Activated CD4-positive, CD25-positive, alpha-beta regulatory T cell (primary cell): Measurements from ENCODE around the gene EML6.
"Not testable (repeated sequence)": the region's sequence is repeated elsewhere in the genome, so short reads cannot be mapped to it uniquely, and the experiment has no call there.

Source experiments
- DNase-seq, 4 experiments: peaks; one replicate each; lab custom pipeline; 2025; lab: John Stamatoyannopoulos, UW

EML6 gene

DNA sequence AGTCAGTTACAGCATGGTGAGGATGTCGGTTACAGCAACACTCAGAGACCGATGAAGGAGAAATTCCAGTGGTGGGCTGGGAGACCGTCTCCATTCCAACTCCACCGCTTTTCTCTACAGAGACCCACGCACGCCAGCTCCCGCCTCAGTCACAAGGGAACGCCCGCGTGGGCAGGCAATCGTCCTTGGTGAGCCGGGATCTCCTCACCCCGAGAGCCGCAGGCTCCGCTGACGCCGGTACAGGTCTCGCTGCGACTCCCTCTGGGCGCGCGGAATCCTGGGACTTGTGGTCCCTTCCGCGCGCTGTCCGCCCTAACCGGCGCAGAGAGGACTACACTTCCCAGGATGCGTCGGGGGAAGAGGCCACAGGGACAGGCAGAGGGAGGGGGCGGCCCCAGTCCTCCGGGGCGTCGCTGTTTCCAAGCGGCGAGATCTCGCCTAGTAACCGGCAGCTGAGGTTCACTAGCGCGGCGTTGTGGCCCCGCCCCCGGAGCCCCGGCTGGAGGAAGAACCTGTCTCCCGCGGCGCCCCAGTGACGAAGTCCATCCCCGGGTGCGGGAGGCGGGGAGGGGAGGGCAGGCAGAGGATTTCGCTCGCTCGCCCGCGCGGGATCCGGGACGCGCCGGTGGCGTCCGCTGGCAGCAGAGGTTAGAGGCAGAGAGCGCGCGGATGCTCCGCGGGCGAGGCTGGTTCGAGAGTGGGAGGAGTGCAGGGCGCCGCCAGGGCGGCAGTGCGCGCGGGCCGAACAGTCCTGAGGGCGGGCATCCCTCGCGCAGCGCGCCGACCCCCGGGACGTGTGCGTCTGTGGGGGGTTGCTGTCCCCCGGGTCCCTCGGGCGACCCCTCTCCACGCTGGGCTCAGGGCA is at the start of gene EML6:
Gene EML6 (plus strand): TSS at position 532 of the 865 bp plus-strand sequence. CDS start 1,400 bp downstream, outside the sequence.
- DNase-seq: peak; percentile 91 to 97 (median 94)

DNA sequence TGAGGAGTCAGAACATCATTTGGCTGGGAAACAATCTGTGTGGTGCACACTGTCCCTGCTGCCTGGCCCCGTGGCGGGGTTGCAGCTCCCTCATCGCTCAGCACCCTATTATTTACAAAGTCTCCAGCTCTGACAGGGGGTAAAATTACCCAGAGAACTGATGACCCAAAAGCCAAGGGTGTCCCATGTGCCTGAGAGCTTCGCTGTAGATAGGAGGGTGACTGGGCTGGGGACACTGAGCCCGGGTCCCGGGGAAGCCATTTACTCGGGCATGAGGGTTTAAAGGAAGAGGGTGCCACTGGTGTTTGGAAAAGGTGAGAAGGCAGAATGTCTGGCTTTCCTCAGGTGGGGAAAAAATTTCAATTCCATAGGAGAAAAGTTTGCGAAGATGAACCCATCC is 48.2 kb upstream of the EML6 start:
- DNase-seq: no peak

DNA sequence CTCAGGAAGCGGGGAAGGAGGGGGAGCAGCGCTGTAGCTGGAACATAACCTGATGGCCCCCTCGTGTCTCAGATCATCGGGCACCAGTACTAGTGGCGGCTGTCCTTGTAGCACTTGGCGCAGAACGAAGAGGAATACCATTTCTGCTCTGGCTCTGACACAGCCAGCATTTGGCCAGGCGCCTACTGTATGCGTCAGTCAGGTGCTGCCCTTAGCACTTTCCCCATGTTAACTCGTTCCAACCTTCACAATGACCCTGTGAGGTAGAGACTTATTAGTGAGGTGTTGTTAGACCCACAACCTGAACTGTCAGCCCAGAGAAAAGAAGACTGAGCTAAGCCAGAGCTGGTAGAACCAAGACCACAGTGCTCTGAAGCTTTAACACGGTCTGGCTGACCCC is 47.7 kb upstream of the EML6 start:
- no peak for DNase-seq

DNA sequence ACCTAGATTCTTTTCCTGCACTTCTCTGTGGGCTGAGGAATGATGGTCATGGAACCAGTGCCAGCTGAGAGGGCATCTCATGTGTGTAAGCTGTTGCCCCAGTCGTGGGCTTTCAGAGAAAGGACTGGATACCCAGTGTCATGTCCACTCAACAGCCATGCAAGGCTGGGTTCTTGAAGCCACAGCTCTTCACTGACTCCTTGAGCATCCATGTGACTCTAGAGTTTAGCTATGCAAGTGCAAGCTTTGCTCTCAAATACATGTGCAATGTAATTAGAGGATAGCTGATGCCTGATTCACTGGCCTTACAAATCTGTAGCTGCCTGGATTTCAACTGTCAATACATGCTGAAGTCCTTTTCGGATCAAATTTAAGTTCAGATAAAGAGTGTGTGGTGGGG is 46.8 kb upstream of the EML6 start:
- no peak for DNase-seq

DNA sequence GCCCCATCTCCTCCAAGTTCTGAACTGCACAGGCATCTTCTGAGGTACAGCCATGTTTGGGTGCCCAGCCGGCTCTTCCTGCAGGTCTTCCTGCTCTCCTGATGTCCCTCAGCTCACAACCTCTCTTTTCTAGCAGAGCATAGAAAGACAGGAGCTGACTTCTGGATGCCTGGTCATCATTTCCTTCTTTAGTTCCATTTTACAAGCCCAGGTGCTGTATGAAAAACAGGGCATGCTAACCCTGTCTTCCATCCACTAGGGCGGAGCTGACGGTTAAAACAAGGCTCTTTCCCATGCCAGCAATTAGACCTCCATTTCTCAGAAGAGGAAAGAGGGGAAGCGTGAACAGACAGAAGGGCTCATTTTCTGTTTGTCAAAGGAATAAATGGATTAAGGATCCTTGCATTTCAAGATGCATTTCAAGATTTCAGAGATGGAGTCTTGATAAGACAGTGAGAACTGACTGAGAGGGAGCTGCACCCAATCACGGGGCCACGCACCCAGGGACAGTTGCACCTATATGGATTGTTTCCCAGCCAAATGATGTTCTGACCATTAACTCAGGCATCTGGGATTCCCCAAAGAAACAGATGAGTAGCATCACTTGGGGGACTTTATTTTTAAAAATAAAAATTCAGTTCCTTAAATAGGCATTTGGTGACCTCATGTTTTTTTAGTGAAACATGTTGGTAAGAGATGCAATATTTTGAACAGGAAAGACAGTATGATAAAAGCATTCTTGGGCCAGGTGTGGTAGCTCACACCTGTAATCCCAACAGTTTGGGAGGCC is 45.8 kb upstream of the EML6 start:
- no peak for DNase-seq

DNA sequence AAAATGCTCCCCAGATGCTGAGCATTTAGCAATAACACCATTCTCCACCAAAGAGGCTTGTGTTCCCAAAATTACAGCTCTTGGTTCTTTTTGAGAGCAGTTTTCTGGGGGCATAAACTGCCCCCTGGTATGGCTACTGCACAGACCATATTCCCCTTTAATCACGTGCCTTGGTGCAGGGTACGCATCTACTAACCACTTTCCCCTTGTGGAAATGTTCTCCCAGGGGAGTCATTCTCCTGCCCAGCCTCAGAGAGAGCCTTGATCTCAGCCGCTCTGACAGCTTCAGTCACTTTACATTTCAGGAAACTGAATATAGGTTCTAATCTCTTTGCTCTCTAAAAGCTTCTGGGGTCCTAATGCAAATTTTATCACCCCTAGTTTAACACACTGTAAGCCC is 44.7 kb upstream of the EML6 start:
- DNase-seq: no peak

DNA sequence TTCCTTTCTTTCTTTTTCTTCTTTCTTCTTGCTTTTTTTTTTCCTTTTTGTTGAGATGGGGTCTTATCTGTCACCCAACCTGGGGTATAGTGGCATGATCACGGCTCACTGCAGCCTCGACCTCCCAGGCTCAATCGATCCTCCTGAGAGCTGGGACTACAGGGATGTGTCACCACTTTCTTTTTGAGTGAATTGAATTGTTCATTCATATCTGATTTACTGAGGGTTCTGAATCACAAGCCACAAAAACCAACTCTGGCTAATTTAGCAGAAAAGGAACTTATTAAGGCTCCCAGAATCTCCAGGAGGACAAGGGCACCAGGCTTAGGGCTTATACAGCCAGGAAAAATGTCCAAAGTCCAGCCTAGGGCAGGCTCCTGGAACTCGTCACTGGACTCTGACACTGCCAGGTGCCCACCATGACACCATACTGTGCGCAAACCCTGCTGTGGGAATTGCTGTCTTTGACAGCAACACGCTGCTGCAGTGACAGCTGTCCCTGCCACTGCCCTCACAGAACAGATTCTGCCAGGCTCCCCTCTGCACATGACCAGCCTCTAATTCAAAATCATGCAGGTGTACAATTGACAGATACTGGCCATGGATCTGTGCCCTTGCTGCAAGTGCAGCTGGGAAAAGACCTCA is 42.9 kb upstream of the EML6 start:
- DNase-seq: no peak

DNA sequence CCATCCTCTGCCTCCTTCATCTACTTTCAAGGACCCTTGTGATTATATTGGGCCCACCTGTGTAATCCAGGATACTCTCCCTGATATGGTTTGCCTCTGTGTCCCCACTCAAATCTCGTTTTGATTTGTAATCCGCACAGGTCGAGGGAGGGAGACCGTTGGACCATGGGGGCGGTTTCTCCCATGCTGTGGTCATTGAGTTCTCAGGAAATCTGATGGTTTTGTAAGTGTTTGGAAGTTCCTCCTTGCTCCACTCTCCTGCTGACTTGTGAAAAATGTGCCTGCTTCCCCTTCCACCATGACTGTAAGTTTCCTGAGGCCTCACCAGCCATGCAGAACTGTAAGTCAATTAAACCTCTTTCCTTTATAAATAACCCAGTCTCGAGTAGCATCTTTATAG is 42.0 kb upstream of the EML6 start:
- DNase-seq: no peak

DNA sequence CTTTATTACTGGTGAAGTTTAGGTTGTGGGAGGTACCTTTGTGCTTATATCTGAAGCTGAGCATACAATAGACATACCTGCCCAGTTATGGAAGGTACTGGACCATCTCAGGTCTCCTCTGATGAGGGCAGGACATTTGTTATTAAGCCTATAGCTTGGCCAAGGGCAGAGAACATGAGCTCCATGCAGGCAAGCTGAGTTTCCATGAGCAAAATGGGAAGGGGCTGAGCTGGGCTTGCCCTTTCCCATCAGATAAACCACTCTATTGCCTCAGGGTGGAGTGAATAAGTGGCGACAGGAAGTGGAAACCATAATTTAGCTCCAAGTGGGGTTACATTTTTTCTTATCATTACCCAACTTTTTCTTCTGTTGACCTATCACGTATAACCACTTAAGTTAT is 39.9 kb upstream of the EML6 start:
- no peak for DNase-seq

DNA sequence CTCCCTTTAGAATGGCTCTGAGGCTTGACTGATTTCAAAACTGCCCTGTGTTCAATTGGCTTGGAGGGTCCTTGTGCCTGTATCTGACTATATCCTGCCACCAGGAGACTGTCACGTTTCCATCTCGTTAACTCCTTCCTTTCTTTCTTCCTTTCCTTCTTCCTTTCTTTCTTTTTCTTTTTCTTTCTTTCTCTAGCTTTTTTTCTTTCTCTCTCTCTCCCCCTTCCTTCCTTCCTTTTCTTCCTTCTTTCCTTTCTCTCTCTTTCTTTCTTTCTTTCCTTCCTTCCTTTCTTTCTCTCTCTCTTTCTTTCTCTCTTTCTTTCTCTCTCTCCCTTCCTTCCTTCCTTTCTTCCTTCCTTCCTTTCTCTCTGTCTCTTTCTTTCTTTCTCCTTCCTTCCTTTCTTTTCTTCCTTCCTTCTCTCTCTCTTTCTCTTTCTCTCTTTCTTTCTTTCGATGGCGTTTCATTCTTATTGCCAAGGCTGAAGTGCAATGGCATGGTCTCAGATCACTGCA is 38.1 kb upstream of the EML6 start:
- DNase-seq: no peak

DNA sequence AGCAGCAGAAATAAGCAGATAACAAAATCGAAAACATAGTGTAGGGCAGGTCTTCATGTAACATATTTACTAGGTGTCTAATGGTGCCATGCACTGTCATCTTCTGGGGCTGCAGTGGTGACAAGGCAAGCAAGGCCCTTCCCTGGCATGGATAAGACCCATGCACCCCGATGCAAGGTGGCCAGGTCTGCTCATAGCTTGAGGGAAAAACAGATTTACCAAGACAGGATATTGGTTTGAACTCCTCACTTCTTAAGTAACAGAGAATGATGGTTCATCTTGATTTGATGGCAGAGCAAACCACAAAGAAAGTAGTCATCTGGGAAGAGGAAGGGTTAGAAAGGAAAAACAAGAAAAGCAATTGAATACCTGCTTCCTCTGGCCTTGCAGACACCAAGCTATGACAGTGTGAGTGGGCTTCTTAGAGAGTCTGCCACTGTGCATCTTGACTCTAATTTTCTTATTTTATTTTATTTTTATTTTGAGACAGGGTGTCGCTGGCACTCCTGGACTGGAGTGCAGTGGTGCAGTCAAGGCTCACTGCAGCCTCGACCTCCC is 35.8 kb upstream of the EML6 start:
- no peak for DNase-seq

DNA sequence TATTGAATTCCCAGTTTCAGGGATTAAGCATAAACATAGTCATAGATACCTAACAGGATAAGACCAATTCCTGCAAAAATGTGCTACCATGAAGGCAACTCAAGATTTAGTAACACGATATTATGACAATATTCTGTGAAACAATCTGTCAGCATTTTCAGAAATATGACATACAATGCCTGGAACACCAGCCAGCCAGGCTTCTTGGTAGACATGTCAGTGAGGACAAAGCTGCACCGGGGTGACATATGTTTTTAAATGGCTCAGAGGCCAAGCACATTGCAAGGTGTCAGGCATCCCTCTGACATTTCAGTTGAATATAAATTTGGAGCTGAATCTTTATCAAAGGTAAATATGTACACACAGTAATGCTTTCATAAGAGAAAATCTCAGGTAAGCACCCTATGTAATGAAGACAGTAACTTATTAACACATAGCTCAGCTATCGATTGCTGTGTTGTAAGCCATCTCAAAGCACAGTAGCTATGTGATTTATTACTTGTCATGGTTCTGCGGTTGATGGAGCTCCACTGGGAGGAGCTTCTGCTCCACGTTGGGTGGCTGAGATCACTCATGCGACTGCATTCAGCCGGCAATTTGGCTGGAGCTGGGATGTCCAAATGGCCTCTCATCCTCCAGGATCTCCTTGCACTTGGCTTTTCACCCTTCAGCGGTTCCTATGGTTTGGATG is 31.9 kb upstream of the EML6 start:
- no peak for DNase-seq

DNA sequence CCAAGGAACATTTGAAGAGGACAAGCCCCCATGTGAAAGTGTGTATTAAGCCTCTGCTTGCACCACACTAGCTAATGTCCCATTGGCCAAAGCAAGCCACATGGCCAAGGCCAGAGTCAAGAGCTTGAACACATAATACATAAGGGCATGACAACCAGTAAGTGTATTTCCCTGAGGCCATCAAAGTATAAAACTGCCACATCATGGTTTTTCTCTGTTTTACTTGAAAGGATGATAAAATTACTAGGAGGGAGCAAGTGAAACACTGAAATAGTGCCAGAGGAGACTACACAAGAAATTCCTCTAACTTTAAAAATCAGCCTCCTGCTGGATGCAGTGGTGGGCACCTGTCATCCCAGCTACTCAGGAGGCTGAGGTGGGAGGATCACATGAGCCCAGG is 30.9 kb upstream of the EML6 start:
- no peak for DNase-seq

DNA sequence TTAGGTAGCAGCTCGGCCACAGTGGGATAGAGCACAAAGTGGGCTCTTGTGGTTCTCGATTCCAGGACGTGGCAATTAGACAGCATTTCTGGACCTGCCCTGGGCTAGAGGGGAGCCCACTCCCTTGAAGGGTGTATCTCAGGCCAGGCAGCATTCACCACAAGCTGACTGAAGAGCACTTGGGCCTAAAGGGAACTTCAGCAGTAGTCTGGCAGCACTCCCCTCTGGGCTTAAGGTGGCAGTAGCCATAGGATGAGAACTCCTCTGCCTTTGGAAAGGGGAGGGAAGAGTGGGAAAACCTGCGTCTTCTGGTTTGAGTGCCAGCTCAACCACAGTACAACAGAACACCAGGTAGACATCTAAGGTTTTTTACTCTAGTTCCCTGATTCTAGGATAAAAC is 28.1 kb upstream of the EML6 start:
- DNase-seq: no peak

DNA sequence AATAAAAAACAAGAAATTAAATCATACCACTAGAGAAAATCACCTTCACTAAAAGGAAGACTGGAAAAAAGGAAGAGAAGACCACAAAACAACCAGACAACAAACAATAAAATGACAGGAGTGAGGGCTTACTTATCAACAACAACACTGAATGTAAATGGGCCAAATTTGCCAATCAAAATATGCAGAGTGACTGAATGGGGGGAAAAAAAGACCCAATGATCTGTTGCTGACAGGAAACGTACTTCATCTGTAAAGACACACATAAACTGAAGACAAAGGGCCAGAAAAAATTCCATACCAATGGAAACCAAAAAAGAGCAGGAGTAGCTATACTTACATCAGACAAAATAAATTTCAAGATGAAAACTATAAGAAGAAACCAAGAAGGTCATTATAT is 25.5 kb upstream of the EML6 start:
- DNase-seq: no peak

DNA sequence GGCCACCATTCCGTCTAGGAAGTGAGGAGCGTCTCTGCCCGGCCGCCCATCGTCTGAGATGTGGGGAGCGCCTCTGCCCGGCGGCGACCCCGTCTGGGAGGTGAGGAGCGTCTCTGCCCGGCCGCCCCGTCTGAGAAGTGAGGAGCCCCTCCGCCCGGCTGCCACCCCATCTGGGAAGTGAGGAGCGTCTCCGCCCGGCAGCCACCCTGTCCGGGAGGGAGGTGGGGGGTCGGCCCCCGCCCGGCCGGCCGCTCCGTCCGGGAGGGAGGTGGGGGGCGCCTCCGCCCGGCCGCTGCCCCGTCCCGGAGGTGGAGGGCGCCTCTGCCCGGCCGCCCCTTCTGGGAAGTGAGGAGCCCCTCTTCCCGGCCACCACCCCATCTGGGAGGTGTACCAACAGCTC is 24.5 kb upstream of the EML6 start:
- not testable (repeated sequence) for DNase-seq

DNA sequence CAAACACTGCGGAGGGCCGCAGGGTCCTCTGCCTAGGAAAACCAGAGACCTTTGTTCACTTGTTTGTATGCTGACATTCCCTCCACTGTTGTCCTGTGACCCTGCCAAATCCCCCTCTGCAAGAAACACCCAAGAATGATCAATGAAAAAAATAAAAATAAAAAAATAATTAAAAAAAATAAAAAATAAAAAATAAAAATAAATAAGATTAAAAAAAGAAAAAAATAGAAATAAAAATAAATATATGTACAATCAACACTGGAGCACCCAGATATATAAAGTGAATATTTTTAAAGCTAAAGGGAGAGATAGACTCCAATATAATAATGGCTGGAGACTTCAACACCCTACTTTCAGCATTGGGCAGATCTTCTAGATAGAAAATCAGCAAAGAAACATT is 23.8 kb upstream of the EML6 start:
- DNase-seq: no peak

DNA sequence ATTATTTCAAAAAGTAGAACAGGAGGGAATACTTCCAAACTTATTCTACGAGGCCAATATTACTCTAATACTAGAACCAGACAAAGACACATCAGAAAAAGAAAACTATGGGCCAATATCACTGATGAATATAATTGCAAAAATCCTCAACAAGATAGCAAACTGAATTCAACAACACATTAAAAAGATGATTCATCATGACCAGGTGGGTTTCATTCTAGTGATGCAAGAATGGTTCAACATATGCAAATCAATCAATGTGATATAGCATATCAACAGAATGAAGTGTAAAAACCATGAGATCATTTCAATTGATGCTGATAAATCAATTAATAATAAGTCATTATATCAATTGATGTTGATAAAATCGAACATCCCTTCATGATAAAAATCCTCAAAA is 22.4 kb upstream of the EML6 start:
- no peak for DNase-seq

DNA sequence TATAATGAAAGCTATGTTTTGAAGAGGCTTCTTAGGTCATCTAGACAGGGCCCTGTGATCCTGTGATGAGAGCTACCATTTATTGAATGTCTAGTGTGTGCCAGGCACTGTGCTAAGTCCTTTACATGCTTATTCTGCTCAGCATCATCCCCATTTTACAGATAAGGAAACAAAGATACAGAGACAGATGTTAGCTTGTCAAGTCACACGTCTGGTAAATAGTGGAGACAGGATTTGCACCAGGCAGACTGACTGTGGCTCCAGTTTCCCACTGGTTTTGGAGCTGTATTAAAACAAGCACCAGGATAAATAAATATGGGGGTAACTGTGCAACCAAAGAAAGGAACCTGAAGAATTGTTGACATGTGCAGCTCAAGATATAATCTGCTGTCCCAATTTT is 19.2 kb upstream of the EML6 start:
- DNase-seq: no peak

DNA sequence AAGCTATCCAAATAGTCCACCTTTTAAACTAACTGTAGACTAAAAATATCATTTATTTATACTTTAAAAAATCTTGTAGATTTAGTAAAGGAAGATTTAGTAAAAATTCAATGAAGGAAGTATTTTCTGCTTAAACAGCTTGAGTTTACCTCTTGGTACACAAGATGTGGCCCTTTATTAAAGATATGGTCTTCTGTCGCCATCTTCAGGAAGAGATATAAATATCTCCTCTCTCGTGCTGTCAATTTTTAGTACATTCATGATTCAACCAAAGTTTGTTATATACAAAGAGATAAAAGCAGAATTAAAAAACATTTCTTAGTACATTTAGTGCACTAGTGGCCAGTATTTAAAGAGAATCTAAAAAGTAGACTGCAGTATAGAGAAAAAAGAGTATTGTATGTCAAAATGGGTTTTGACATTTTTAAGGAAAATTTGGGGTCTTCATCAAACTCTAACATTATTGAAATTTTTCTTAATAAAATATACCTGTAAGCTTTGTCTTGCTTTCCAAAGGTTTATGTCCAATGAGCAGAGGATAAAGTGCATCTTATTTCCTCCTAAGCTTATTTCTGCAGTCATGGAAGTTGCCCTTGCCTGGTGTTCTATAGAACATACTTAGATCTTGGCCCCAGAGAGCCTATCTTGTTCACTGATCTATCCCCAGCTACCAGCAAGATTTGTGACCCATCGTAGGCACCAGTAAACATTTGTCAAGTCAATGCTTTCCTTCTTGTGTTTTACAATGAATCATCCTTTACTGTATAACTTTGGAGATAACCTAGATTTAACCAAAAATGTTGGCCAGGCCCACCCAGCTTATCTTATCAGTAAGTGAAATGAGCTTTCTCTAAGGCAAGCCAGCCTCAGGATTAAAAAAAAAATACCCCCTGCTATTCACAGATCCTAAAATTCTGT is 18.5 kb upstream of the EML6 start:
- DNase-seq: no peak

DNA sequence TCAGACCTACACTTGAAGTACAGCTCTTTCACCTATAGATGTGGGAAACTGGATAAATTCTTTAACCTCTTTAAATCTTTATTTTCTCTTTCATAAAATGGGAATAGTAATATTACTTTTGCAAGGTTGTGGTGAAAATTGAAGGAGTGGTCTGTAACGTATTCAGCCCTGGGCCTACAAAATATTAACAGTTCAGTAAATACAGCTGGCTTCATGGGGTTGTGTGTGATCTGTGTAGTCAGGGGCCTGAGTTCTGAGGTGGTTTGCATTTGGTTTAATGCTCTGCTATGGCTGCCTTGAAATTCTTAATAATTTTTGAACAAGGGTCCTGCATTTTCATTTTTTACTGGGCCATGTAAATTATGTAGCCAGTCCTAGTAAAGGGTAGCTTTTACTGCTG is 16.8 kb upstream of the EML6 start:
- no peak for DNase-seq
